ENCODE data around the gene DPM2. TPM values are rescaled to one million over a fixed set of nuclear protein-coding genes. Genes with fewer than 3 reads are reported as not detected.

Gene DPM2
- total RNA-seq, 1 experiment from 2014 or later: 56.1 TPM

DNA sequence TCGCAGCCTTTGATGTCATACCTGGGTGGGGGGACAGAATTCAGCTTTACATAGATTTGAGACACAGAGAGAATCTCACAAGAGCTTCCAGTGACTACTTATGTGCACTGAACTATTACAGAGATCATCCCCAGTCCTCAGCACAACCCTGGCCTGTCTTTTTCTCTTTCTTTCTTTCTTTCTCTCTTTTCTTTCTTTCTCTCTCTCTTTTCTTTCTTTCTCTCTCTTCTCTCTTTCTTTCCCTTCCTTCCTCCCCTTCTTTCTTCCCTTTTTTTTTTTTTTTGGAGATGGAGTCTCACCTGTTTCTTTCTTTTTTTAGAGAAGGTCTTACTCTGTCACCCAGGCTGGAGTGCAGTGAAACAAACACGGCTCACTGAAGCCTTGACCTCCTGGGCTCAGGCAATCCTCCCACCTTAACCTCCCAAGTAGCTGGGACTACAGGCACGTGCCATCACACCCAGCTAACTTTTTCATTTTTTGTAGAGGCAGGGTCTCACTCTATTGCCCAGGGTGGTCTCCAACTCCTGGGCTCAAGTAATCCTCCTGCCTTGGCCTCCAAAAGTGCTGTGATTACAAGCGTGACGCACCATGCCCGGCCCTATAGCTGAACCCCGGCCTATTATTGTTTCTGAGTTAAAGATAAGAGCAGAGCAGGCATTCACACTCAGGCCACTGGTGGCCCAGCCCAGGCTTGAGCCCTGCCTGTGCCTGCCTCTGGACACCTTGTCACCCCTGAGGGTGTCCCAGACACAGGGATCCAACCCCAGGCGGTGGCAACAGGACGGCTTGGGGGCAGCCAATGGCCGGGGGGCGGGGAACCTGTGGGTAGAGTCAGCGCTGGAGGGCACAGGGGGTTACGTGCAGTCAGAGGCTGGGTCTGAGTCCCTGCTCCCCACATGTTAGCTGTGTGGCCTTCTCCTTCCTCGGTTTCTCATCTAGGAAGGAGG, 11.4 kb downstream of the DPM2 start:
- Mint-ChIP-seq H3K27ac (no peak overlapping the region), H3K27me3 (ENCODE audit: low read depth) (peaks cover 36% of the 10 kb centered on the region), H3K4me1 (peaks cover 23% of the 10 kb centered on the region), H3K36me3 (no peaks in the 10 kb centered on the region; the same call in 1 of the 2 replicates), H3K9me3 (no peaks in the 10 kb centered on the region), H3K4me3 (peak overlapping the region; percentile 96)
- DNase-seq (ENCODE audit: low spot score) (no peak), ATAC-seq (no peak)
- POLR2A ChIA-PET: interaction anchor here (0.7 kb wide), 1 partner anchor 190 kb away, joined by 3 read pairs; no protein-coding TSS in a partner anchor
- CTCF ChIA-PET: interaction anchor here (1.3 to 2.1 kb wide), 3 partner anchors 17 to 191 kb away, joined by 3 to 8 read pairs (median 5); partner anchors contain the start of gene TOR2A
- TF ChIP-seq SMAD4 (CRISPR knock-in tag; IDR thresholded peaks at IDR 0.05): no peak
- TF ChIP-seq ZNF121 (CRISPR knock-in tag; IDR thresholded peaks at IDR 0.05): no peak
- TF ChIP-seq, protein P1, sequence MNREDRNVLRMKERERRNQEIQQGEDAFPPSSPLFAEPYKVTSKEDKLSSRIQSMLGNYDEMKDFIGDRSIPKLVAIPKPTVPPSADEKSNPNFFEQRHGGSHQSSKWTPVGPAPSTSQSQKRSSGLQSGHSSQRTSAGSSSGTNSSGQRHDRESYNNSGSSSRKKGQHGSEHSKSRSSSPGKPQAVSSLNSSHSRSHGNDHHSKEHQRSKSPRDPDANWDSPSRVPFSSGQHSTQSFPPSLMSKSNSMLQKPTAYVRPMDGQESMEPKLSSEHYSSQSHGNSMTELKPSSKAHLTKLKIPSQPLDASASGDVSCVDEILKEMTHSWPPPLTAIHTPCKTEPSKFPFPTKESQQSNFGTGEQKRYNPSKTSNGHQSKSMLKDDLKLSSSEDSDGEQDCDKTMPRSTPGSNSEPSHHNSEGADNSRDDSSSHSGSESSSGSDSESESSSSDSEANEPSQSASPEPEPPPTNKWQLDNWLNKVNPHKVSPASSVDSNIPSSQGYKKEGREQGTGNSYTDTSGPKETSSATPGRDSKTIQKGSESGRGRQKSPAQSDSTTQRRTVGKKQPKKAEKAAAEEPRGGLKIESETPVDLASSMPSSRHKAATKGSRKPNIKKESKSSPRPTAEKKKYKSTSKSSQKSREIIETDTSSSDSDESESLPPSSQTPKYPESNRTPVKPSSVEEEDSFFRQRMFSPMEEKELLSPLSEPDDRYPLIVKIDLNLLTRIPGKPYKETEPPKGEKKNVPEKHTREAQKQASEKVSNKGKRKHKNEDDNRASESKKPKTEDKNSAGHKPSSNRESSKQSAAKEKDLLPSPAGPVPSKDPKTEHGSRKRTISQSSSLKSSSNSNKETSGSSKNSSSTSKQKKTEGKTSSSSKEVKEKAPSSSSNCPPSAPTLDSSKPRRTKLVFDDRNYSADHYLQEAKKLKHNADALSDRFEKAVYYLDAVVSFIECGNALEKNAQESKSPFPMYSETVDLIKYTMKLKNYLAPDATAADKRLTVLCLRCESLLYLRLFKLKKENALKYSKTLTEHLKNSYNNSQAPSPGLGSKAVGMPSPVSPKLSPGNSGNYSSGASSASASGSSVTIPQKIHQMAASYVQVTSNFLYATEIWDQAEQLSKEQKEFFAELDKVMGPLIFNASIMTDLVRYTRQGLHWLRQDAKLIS (CRISPR knock-in tag; IDR thresholded peaks at IDR 0.05; ENCODE audit: borderline replicate concordance): no peak
- TF ChIP-seq RORB (CRISPR knock-in tag; IDR thresholded peaks at IDR 0.05): no peak
- TF ChIP-seq, protein P2, sequence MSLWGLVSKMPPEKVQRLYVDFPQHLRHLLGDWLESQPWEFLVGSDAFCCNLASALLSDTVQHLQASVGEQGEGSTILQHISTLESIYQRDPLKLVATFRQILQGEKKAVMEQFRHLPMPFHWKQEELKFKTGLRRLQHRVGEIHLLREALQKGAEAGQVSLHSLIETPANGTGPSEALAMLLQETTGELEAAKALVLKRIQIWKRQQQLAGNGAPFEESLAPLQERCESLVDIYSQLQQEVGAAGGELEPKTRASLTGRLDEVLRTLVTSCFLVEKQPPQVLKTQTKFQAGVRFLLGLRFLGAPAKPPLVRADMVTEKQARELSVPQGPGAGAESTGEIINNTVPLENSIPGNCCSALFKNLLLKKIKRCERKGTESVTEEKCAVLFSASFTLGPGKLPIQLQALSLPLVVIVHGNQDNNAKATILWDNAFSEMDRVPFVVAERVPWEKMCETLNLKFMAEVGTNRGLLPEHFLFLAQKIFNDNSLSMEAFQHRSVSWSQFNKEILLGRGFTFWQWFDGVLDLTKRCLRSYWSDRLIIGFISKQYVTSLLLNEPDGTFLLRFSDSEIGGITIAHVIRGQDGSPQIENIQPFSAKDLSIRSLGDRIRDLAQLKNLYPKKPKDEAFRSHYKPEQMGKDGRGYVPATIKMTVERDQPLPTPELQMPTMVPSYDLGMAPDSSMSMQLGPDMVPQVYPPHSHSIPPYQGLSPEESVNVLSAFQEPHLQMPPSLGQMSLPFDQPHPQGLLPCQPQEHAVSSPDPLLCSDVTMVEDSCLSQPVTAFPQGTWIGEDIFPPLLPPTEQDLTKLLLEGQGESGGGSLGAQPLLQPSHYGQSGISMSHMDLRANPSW (CRISPR knock-in tag; conservative IDR thresholded peaks at IDR 0.05; ENCODE audit: low read depth): no peak
- TF ChIP-seq IRF2 (CRISPR knock-in tag; IDR thresholded peaks at IDR 0.05; ENCODE audit: borderline replicate concordance, low read depth): no peak
- TF ChIP-seq, protein P3, sequence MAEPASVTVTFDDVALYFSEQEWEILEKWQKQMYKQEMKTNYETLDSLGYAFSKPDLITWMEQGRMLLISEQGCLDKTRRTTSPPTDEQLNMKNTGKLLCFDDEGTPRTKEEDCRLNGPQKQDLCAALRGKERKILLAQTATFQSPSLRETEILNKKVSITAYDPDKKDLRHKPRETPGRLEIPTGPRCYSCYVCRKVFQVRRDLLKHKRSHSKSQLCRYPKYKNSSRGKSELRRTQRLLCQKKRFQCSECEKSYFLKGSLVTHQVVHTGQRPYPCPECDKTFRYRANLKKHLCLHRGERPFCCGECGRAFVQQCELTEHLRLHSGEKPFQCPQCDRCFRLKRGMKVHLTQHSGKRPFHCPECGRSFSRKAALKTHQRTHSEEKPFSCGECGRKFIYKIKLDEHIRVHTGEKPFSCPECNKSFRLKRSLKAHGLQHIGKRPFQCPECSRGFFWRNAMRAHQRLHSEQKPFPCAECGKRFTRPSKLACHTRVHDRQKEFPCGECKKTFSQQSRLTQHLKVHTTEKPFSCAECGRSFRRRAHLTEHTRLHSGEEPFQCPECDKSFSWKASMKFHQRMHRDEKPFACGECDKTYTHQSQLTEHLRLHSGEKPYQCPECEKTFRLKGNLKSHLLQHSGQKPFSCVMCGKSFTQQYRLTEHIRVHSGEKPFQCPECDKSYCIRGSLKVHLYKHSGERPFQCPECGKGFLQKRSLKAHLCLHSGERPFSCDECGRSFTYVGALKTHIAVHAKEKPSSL (CRISPR knock-in tag; conservative IDR thresholded peaks at IDR 0.05): no peak
- TF ChIP-seq PRRX2 (CRISPR knock-in tag; IDR thresholded peaks at IDR 0.05): no peak
- TF ChIP-seq, protein P4, sequence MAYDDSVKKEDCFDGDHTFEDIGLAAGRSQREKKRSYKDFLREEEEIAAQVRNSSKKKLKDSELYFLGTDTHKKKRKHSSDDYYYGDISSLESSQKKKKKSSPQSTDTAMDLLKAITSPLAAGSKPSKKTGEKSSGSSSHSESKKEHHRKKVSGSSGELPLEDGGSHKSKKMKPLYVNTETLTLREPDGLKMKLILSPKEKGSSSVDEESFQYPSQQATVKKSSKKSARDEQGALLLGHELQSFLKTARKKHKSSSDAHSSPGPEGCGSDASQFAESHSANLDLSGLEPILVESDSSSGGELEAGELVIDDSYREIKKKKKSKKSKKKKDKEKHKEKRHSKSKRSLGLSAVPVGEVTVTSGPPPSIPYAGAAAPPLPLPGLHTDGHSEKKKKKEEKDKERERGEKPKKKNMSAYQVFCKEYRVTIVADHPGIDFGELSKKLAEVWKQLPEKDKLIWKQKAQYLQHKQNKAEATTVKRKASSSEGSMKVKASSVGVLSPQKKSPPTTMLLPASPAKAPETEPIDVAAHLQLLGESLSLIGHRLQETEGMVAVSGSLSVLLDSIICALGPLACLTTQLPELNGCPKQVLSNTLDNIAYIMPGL (CRISPR knock-in tag; IDR thresholded peaks at IDR 0.05): no peak
- TF ChIP-seq FOXJ3 (CRISPR knock-in tag; IDR thresholded peaks at IDR 0.05; ENCODE audit: borderline replicate concordance): no peak
- no peak for TF ChIP-seq ZNF671 (CRISPR knock-in tag; IDR thresholded peaks at IDR 0.05)
- TF ChIP-seq EMX1 (CRISPR knock-in tag; IDR thresholded peaks at IDR 0.05): no peak
- no peak for TF ChIP-seq HMGA2 (CRISPR knock-in tag; IDR thresholded peaks at IDR 0.05)
- TF ChIP-seq KAT7 (CRISPR knock-in tag; IDR thresholded peaks at IDR 0.05; ENCODE audit: borderline replicate concordance): no peak
